Neuronal stem cell (in vitro differentiated cells): ENCODE data around the gene PSMD11.

Experiments
- DNase-seq: peaks from one replicate; pipeline ENCODE4 v3.0.0-alpha.2; 2013; ENCODE audit warnings: low spot score
- H2AFZ ChIP-seq: one replicate; pipeline ENCODE4 v1.6.1; 2013; ENCODE audit warnings: mild to moderate bottlenecking, low read length, inconsistent platforms
- H2AK5ac ChIP-seq: 2 replicates; pipeline ENCODE4 v1.6.1; 2013; ENCODE audit warnings: low read depth, mild to moderate bottlenecking, inconsistent platforms, low read length, moderate library complexity, mixed read lengths
- H2BK120ac ChIP-seq: 2 replicates; pipeline ENCODE4 v1.6.1; 2013; ENCODE audit warnings: low read depth, mild to moderate bottlenecking, inconsistent platforms, low read length, moderate library complexity, mixed read lengths
- H2BK12ac ChIP-seq: one replicate; pipeline ENCODE4 v1.6.1; 2013; ENCODE audit warnings: low read length, inconsistent platforms
- H2BK15ac ChIP-seq: 2 replicates; pipeline ENCODE4 v1.6.1; 2013; ENCODE audit warnings: mild to moderate bottlenecking, low read length, inconsistent platforms, mixed read lengths
- H2BK5ac ChIP-seq: one replicate; pipeline ENCODE4 v1.6.1; 2013; ENCODE audit warnings: inconsistent platforms, mild to moderate bottlenecking, low read length, moderate library complexity
- H3K14ac ChIP-seq: one replicate; pipeline ENCODE4 v1.6.1; 2013; ENCODE audit warnings: low read length, inconsistent platforms
- H3K18ac ChIP-seq: 2 replicates; pipeline ENCODE4 v1.6.1; 2013; ENCODE audit warnings: low read length, inconsistent platforms
- H3K23ac ChIP-seq: 2 replicates; pipeline ENCODE4 v1.6.1; 2013; ENCODE audit warnings: low read depth, mild to moderate bottlenecking, mixed read lengths, low read length, inconsistent platforms; ENCODE audit not compliant: poor library complexity
- H3K27ac ChIP-seq: replicated peaks from 3 replicates; pipeline ENCODE4 v1.5.1; 2013; ENCODE audit warnings: low read length, inconsistent platforms
- H3K27me3 ChIP-seq, 3 experiments: 2 replicates each; pipeline ENCODE4 v1.6.1; 2013; ENCODE audit warnings: low read length in 3 of 3, mild to moderate bottlenecking in 2 of 3, inconsistent platforms in 1 of 3, low read depth in 1 of 3, mixed read lengths in 1 of 3, moderate library complexity in 1 of 3; ENCODE audit not compliant: control insufficient read depth in 3 of 3, insufficient read depth in 3 of 3
- H3K36me3 ChIP-seq, 2 donors: replicated peaks in 1 of 2; 2 replicates each; pipeline ENCODE4 v1.6.1; 2013; ENCODE audit warnings: low read length in 2 of 2; ENCODE audit not compliant: control insufficient read depth in 2 of 2, insufficient read depth in 2 of 2
- H3K4ac ChIP-seq: 2 replicates; pipeline ENCODE4 v1.6.1; 2013; ENCODE audit warnings: inconsistent platforms, mild to moderate bottlenecking, low read length, moderate library complexity
- H3K4me1 ChIP-seq, 2 donors: 1 replicate in 1 of 2; 2 replicates in 1 of 2; pipeline ENCODE4 v1.6.1; 2013; ENCODE audit warnings: low read length in 2 of 2, low read depth in 1 of 2; ENCODE audit not compliant: control insufficient read depth in 2 of 2, insufficient read depth in 1 of 2
- H3K4me2 ChIP-seq: one replicate; pipeline ENCODE4 v1.6.1; 2013; ENCODE audit warnings: mild to moderate bottlenecking, low read length, inconsistent platforms; ENCODE audit not compliant: insufficient read depth, poor library complexity, severe bottlenecking
- H3K4me3 ChIP-seq, 2 donors: 2 replicates each; pipeline ENCODE4 v1.5.1; 2013; ENCODE audit warnings: low read length in 2 of 2, mild to moderate bottlenecking in 2 of 2, inconsistent platforms in 1 of 2, moderate library complexity in 1 of 2
- H3K79me1 ChIP-seq: one replicate; pipeline ENCODE4 v1.6.1; 2013; ENCODE audit warnings: low read depth, mild to moderate bottlenecking, inconsistent platforms, low read length, moderate library complexity
- H3K9ac ChIP-seq: one replicate; pipeline ENCODE4 v1.6.1; 2013; ENCODE audit warnings: mild to moderate bottlenecking, low read depth, low read length, inconsistent platforms; ENCODE audit not compliant: poor library complexity
- H3K9me3 ChIP-seq, 2 donors: replicated peaks in 1 of 2; 2 replicates each; pipeline versions ENCODE3 to v1.6.1; 2013; ENCODE audit warnings: low read length in 2 of 2, mild to moderate bottlenecking in 2 of 2, inconsistent platforms in 1 of 2, low read depth in 1 of 2, mixed read lengths in 1 of 2, moderate library complexity in 1 of 2; ENCODE audit not compliant: control insufficient read depth in 2 of 2, insufficient read depth in 1 of 2
- H4K8ac ChIP-seq: one replicate; pipeline ENCODE4 v1.6.1; 2013; ENCODE audit warnings: low read depth, mild to moderate bottlenecking, inconsistent platforms, low read length, moderate library complexity
- H4K91ac ChIP-seq: one replicate; pipeline ENCODE4 v1.6.1; 2013; ENCODE audit warnings: low read length, low read depth, mild to moderate bottlenecking, inconsistent platforms; ENCODE audit not compliant: poor library complexity
- WGBS, 2 donors: extraction: QIAGEN DNeasy Blood & Tissue Kit; methylation state at CpG; one replicate each; pipeline ENCODE4 v1.1.7; 2013; ENCODE audit warnings: missing lambda C conversion rate in 2 of 2, mixed read lengths in 1 of 2; ENCODE audit not compliant: insufficient read length in 2 of 2, insufficient replicate concordance in 1 of 2; ENCODE audit errors: extremely low coverage in 2 of 2; 5-methylcytosine and 5-hydroxymethylcytosine counted together

The PSMD11 gene

GRCh38 chr17:32515677-32516383 is 71.5 kb downstream of the PSMD11 start:
- Histone ChIP-seq H3K4me2 (no peak overlapping the region), H3K23ac (no peak overlapping the region), H4K91ac (no peak overlapping the region), H3K79me1 (no peaks in the 10 kb centered on the region), H2AK5ac (no peak overlapping the region), H3K36me3 (no peaks in the 10 kb centered on the region), H3K4me1 (peaks cover 30 to 47% of the 10 kb centered on the region in 2 donors), H3K27ac (no peak overlapping the region), H2AFZ (peak overlapping the region; percentile 0), H3K4me3 (no peak overlapping the region), H4K8ac (no peak overlapping the region), H3K9me3 (no peaks in the 10 kb centered on the region), H2BK15ac (no peak overlapping the region), H2BK5ac (no peak overlapping the region), H3K27me3 (no peaks in the 10 kb centered on the region), H3K14ac (no peak overlapping the region), H3K4ac (no peak overlapping the region), H3K18ac (no peak overlapping the region), H2BK120ac (no peak overlapping the region), H3K9ac (no peak overlapping the region), H2BK12ac (no peak overlapping the region)
- no peak for DNase-seq
- WGBS, 2 donors: no CpG with 5 or more reads among the region's 4 CpGs

GRCh38 chr17:32516450-32516849 is 72.1 kb downstream of the PSMD11 start:
- Histone ChIP-seq H3K9ac (no peak overlapping the region), H3K23ac (no peak overlapping the region), H3K36me3 (no peaks in the 10 kb centered on the region), H3K4me3 (no peak overlapping the region), H3K27ac (no peak overlapping the region), H3K4me1 (peaks cover 34 to 51% of the 10 kb centered on the region in 2 donors), H4K8ac (no peak overlapping the region), H4K91ac (no peak overlapping the region), H3K18ac (no peak overlapping the region), H3K79me1 (no peaks in the 10 kb centered on the region), H2AK5ac (no peak overlapping the region), H2BK120ac (no peak overlapping the region), H3K4ac (no peak overlapping the region), H2BK15ac (no peak overlapping the region), H2BK12ac (no peak overlapping the region), H3K27me3 (no peaks in the 10 kb centered on the region), H3K4me2 (no peak overlapping the region), H2AFZ (peak overlapping the region; percentile 0), H3K9me3 (no peaks in the 10 kb centered on the region), H3K14ac (no peak overlapping the region), H2BK5ac (no peak overlapping the region)
- DNase-seq: no peak
- WGBS, 2 donors: no CpG with 5 or more reads among the region's 2 CpGs

- no peak for DNase-seq
- H2BK12ac ChIP-seq: no peak overlapping the region
- H3K4me3 ChIP-seq: no peak overlapping the region
- H4K8ac ChIP-seq: no peak overlapping the region
- WGBS, 2 donors: no CpG with 5 or more reads among the region's 12 CpGs
- H3K9me3 ChIP-seq: no peaks in the 10 kb centered on the region
- H2AK5ac ChIP-seq: no peak overlapping the region
- H3K14ac ChIP-seq: no peak overlapping the region
- H3K4me1 ChIP-seq: peaks cover 34 to 52% of the 10 kb centered on the region in 2 donors
- no peaks in the 10 kb centered on the region for H3K36me3 ChIP-seq
- no peak overlapping the region for H4K91ac ChIP-seq
- no peak overlapping the region for H3K9ac ChIP-seq
- H3K4ac ChIP-seq: no peak overlapping the region
- H3K18ac ChIP-seq: no peak overlapping the region
- peak overlapping the region; percentile 84 for H2AFZ ChIP-seq
- H3K79me1 ChIP-seq: no peaks in the 10 kb centered on the region
- H3K27ac ChIP-seq: no peak overlapping the region
- no peaks in the 10 kb centered on the region for H3K27me3 ChIP-seq
- no peak overlapping the region for H3K4me2 ChIP-seq
- H2BK120ac ChIP-seq: no peak overlapping the region
- H2BK5ac ChIP-seq: no peak overlapping the region
- H2BK15ac ChIP-seq: no peak overlapping the region
- H3K23ac ChIP-seq: no peak overlapping the region
Observed at GRCh38 chr17:32516940-32517701, 72.8 kb downstream of the PSMD11 start.

- Histone ChIP-seq H3K9me3 (no peaks in the 10 kb centered on the region), H3K36me3 (no peaks in the 10 kb centered on the region), H3K4ac (no peak overlapping the region), H3K4me3 (no peak overlapping the region), H3K79me1 (no peaks in the 10 kb centered on the region), H2BK5ac (no peak overlapping the region), H3K23ac (no peak overlapping the region), H2AK5ac (no peak overlapping the region), H3K27me3 (no peaks in the 10 kb centered on the region), H3K4me2 (no peak overlapping the region), H2AFZ (no peak overlapping the region), H3K18ac (no peak overlapping the region), H4K91ac (no peak overlapping the region), H2BK12ac (no peak overlapping the region), H3K4me1 (peaks cover 35 to 53% of the 10 kb centered on the region in 2 donors), H4K8ac (no peak overlapping the region), H3K14ac (no peak overlapping the region), H3K27ac (no peak overlapping the region), H2BK120ac (no peak overlapping the region), H3K9ac (no peak overlapping the region), H2BK15ac (no peak overlapping the region)
- WGBS, 2 donors: no CpG with 5 or more reads among the region's 7 CpGs
- DNase-seq: no peak
Observed at GRCh38 chr17:32517982-32518381, 73.7 kb downstream of the PSMD11 start.
